ENCODE measurements around the gene SSX4.
"Not testable (repeated sequence)": the region's sequence is repeated elsewhere in the genome, so short reads cannot be mapped to it uniquely, and the experiment has no call there.

Gene SSX4, protein sequence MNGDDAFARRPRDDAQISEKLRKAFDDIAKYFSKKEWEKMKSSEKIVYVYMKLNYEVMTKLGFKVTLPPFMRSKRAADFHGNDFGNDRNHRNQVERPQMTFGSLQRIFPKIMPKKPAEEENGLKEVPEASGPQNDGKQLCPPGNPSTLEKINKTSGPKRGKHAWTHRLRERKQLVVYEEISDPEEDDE

DNA sequence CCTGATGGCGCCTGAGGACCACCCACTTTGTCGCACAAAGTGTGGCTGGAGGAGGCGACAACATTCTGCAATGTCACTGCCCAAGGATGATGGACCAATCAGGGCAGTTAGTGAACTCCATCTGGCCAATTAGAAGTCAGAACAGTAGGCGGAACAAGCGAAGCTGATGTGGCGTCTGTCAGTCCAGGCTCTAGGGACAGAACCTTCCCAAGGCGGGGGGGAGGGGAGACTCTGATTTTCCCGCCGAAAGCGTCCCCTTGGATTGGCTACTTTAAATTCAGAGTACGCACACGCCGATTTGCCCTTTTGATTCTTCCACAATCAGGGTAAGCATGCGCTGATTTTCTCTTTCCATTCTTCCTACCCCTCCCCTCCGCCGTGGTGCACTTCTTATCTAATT lies at the start of gene SSX4:
TSS of gene SSX4 (plus strand) at position 301 of the 400 bp plus-strand sequence. CDS start 515 bp downstream, outside the sequence.
- not testable (repeated sequence) for DNase-seq

DNA sequence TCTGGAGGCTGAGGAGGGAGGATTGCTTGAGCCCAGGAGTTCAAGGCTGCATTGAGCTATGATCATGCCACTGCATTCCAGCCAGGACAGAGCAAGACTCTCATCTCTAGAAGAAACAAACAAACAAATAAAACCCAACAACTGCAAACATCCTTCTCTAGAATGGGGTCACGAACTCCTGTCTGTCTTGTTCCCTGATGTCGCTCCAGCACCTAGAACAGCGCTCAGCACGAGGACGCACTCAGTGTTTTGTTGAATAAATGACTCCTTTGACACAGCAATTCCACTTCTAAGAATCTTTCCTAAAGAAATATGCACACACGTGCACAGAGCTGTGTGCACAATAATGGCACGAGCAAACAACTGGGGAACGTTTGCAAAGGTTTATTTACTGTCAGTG lies 37.3 kb upstream of the SSX4 start:
- not testable (repeated sequence) for DNase-seq

DNA sequence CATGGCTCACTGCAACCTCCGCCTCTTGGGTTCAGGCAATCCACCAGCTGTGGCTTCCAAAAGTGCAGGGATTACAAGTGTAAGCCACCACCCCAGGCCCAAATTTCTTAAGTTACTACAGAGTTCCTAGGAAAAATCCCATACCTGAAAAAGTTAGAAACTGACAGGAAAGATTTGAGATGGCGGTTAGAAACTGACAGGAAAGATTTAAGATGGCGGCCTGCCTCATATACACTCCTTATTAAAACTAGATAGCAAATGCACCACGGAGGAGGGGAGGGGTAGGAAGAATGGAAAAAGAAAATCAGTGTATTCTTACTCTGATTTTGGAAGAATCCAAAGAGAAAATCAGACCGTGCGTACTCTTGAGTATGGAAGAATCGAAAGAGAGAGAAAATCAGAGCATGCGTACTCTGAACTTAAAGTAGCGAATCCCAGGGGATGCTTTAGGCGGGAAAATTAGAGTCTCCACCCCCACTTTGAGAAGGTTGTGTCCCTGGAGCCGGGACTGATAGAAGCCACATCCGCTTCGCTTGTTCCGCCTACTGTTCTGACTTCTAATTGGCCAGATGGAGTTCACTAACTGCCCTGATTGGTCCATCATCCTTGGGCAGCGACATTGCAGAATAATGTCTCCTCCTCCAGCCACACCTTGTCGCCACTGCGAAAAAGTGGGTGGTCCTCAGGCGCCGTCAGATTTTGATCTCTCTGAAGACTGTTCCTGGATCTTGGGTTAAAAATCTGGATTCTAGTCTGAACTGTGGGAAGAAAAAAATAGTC lies 26.8 kb upstream of the SSX4 start, which contains the start of gene SSX3:
TSS of gene SSX3 (minus strand) at position 389 of the 780 bp plus-strand sequence. CDS start 1,454 bp downstream, outside the sequence.
- DNase-seq: not testable (repeated sequence)

DNA sequence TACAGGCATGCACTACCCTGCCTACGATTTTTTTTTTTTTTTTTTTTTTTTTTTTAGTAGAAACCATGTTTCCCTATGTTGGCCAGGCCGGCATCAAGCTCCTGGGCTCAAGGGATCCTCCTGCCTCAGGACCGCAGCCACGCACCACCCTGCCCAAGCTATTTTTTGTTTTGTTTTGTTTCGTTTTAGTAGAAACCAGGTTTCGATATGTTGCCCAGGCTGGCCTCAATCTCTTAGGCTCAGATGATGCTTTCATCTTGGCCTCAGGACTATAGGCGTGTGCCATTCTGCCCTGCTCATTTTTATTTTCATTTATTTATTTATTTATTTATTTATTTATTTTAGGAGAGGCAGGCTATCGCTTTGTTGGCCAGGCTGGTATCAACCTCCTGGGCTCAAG lies 25.7 kb upstream of the SSX4 start:
- no peak for DNase-seq

DNA sequence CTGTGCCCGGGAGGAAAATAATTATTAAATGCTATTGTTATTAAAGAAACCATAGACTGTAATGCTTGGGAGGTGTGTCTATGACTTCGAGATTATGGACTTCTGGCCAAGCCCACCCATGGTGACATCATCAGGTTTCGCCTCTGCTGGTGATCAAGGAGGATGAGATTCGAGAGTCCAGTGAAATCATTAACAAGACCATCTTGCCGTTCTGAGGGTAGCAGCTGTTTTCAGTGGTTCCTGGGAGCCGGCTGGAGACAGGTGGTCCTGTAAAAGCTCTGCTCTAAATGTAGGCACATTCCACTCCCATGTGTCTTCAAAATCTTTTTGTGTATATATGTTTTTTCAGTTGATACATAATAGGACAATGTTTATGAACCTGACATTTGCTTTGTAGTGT lies 24.1 kb upstream of the SSX4 start:
- not testable (repeated sequence) for DNase-seq

DNA sequence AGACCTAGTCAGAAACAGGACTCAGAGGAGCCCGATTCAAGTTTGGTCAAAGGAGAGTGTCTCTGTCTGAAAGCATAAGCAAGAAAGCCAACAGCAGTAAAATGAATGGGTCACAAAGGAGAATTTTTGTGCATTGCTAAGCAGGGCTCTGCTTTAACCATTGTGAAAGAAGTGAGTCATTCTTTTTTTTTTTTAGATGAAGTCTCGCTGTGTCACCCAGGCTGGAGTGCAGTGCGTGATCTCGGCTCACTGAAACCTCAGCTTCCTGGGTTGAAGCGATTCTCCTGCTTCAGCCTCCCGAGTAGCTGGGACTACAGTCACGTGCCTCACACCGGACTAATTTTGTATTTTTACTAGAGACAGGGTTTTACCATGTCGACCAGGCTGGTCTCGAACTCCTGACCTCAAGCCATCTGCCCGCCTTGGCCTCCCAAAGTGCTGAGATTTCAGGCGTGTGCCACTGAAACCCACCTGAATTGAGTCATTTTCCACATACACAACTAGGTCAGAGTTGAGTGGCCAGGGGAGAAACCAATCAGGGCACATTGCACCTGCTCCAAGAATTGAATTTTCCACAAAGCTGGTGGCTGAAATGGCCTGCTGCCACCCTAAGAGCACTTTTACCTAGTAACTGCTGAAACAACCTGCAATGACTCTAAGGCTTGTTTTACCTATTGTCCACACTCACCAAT lies 15.5 kb upstream of the SSX4 start:
- not testable (repeated sequence) for DNase-seq

DNA sequence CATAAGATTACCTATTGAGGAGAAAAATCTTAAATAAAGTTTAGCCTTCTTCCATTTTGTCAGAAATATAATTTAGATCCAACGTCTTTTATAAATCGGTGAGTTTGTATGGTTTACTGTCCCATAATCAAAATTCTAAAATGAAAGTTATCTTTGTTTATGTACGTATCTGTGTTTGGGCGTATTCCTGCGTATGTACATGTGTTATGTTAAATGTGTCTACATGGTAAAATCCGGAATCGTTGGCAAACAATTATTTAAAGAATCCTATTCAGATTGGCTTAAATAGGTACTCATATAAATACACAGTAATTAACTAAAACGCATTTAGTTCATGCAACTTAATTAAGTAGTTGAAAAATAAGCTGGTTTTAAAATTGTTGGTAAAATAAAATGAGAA lies 12.9 kb upstream of the SSX4 start:
- not testable (repeated sequence) for DNase-seq

DNA sequence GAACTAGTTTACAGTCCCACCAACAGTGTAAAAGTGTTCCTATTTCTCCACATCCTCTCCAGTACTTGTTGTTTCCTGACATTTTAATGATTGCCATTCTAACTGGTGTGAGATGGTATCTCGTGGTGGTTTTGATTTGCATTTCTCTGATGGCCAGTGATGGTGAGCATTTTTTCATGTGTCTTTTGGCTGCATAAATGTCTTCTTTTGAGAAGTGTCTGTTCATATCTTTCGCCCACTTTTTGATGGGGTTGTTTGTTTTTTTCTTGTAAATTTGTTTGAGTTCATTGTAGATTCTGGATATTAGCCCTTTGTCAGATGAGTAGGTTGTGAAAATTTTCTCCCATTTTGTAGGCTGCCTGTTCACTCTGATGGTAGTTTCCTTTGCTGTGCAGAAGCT lies 13.6 kb downstream of the SSX4 start:
- not testable (repeated sequence) for DNase-seq

DNA sequence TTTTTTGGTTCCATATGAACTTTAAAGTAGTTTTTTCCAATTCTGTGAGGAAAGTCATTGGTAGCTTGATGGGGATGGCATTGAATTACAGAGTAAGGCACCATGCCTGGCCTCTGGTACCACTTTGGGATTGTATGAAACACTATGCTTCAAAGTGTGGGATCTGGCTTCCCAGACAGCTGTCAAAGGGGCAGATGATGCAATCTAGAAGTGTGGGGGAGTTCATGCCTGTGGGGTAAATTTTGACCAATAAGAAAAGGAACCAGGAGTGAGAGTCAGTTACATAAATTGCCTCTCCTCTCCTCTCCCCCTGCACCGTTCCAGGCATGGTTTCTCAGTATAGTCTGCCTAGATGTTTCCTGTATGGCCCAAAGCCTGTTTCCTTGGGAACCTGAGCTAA lies 14.5 kb downstream of the SSX4 start:
- not testable (repeated sequence) for DNase-seq

DNA sequence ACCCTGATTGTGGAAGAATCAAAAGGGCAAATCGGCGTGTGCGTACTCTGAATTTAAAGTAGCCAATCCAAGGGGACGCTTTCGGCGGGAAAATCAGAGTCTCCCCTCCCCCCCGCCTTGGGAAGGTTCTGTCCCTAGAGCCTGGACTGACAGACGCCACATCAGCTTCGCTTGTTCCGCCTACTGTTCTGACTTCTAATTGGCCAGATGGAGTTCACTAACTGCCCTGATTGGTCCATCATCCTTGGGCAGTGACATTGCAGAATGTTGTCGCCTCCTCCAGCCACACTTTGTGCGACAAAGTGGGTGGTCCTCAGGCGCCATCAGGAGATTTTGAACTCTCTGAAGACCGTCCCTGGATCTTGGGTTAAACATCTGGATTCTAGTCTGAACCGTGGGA lies 28.5 kb downstream of the SSX4 start, which contains the start of gene SSX4B:
TSS of gene SSX4B (minus strand) at position 101 of the 400 bp plus-strand sequence. CDS start 588 bp downstream, outside the sequence.
- not testable (repeated sequence) for DNase-seq

DNA sequence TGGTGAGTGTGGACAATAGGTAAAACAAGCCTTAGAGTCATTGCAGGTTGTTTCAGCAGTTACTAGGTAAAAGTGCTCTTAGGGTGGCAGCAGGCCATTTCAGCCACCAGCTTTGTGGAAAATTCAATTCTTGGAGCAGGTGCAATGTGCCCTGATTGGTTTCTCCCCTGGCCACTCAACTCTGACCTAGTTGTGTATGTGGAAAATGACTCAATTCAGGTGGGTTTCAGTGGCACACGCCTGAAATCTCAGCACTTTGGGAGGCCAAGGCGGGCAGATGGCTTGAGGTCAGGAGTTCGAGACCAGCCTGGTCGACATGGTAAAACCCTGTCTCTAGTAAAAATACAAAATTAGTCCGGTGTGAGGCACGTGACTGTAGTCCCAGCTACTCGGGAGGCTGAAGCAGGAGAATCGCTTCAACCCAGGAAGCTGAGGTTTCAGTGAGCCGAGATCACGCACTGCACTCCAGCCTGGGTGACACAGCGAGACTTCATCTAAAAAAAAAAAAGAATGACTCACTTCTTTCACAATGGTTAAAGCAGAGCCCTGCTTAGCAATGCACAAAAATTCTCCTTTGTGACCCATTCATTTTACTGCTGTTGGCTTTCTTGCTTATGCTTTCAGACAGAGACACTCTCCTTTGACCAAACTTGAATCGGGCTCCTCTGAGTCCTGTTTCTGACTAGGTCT lies 43.8 kb downstream of the SSX4 start:
- not testable (repeated sequence) for DNase-seq

DNA sequence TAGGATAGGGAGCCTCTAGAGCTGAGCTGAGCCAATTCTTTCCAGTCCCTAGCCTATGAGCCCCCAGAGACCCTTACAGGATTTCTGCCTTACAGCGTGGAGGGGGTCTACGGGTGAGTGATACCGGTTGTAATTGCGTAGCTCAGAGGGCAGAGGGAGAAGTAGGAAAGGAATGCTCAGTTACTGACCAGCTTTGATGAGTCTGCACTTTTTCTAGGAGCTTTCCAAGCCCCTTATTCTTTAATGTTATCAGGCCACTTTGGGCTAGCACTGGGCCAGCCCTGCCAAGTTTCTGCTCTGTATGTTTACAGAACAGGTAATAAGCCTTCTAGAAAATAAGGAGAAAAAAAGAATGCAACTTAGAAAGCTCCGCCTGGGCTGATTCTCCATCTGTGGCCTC lies 46.3 kb downstream of the SSX4 start:
- DNase-seq: not testable (repeated sequence)

DNA sequence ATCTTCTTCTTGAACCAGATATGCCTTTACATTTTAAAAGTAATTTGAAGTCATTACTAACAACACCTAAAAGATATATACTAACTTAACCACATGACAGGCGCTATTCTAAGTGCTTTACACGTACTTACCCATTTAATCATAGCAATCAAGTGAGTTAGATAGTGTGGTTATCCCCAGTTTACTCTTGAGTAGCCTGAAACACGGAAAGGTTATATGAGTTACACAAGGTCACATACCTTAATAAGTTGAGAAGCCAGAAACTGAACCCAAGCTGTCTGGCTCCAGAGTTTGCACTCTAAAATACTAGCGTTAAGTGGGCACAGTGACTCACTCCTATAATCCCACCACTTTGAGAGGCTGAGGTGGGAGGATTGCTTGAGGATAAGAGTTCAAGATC lies 46.8 kb downstream of the SSX4 start:
- DNase-seq: not testable (repeated sequence)

DNA sequence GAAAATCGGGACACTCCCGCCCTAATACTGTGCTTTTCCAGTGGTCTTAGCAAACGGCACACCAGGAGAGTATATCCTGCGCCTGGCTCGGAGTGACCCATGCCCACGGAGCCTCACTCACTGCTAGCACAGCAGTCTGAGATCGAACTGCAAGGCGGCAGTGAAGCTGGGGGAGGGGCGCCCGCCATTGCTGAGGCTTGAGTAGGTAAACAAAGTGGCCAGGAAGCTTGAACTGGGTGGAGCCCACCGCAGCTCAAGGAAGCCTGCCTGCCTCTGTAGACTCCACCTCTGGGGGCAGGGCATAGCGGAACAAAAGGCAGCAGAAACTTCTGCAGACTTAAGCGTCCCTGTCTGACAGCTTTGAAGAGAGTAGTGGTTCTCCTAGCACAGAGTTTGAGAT lies 50.4 kb downstream of the SSX4 start:
- not testable (repeated sequence) for DNase-seq

Data from cortex of kidney (tissue), 1 donor.